Measurements from ENCODE around the gene DPM2. TPM values are rescaled to one million over a fixed set of nuclear protein-coding genes. Genes with fewer than 3 reads are reported as not detected.

DPM2 gene
- total RNA-seq, 1 donor from 2014 or later: 32.7 TPM

- H3K9ac ChIP-seq (ENCODE audit: low read length): no peak overlapping the region
- H3K4me3 ChIP-seq (ENCODE audit: insufficient read depth, low read depth, low read length): no peak overlapping the region
- no peak overlapping the region for H3K27ac ChIP-seq (ENCODE audit: low read depth, low read length)
- Mint-ChIP-seq H3K27ac (ENCODE audit: unreplicated experiment) (peak overlapping the region; percentile 66), H3K4me3 (ENCODE audit: unreplicated experiment) (peak overlapping the region; percentile 69), H3K27me3 (ENCODE audit: low read depth, unreplicated experiment) (peaks cover 2% of the 10 kb centered on the region), H3K4me1 (ENCODE audit: low read depth, unreplicated experiment) (peaks cover 43% of the 10 kb centered on the region), H3K9me3 (ENCODE audit: unreplicated experiment) (no peaks in the 10 kb centered on the region), H3K36me3 (ENCODE audit: low read depth, unreplicated experiment) (peaks cover 5% of the 10 kb centered on the region)
- no peak overlapping the region for H2AFZ ChIP-seq (ENCODE audit: low read depth, low read length)
- FAIRE-seq: no peak
- H3K9me3 ChIP-seq (ENCODE audit: insufficient read depth, low read depth, low read length): no peaks in the 10 kb centered on the region
- H3K27me3 ChIP-seq (ENCODE audit: insufficient read depth, low read length): no peaks in the 10 kb centered on the region
- no peak overlapping the region for H3K4me2 ChIP-seq (ENCODE audit: low read length)
- peaks cover 59% of the 10 kb centered on the region for H4K20me1 ChIP-seq (ENCODE audit: insufficient read depth, low read length)
- no peaks in the 10 kb centered on the region for H3K36me3 ChIP-seq (ENCODE audit: insufficient read depth, low read length)
- peaks cover 92% of the 10 kb centered on the region for H3K79me2 ChIP-seq (ENCODE audit: insufficient read depth, low read length)
- peaks cover 35% of the 10 kb centered on the region for H3K4me1 ChIP-seq (ENCODE audit: insufficient read depth, low read length)
- TF ChIP-seq EZH2 (IDR thresholded peaks at IDR 0.05; ENCODE audit: insufficient read depth, low read length): no peak
- no peak for TF ChIP-seq CTCF (IDR thresholded peaks at IDR 0.05; ENCODE audit: insufficient read depth, low read depth, low read length)
- no peak for DNase-seq (ENCODE audit: low read depth)
These were observed 33.0 kb upstream of the DPM2 start for GRCh38 chr9:127970401-127971313.

GRCh38 chr9:127968700-127969383 lies 31.2 kb upstream of the DPM2 start:
- Mint-ChIP-seq H3K4me3 (ENCODE audit: unreplicated experiment) (peak overlapping the region; percentile 50), H3K4me1 (ENCODE audit: low read depth, unreplicated experiment) (peaks cover 43% of the 10 kb centered on the region), H3K27ac (ENCODE audit: unreplicated experiment) (peak overlapping the region; percentile 55), H3K9me3 (ENCODE audit: unreplicated experiment) (peaks cover 2% of the 10 kb centered on the region), H3K36me3 (ENCODE audit: low read depth, unreplicated experiment) (peaks cover 4% of the 10 kb centered on the region), H3K27me3 (ENCODE audit: low read depth, unreplicated experiment) (peaks cover 2% of the 10 kb centered on the region)
- no peaks in the 10 kb centered on the region for H3K27me3 ChIP-seq (ENCODE audit: insufficient read depth, low read length)
- peak overlapping the region; percentile 69 for H3K27ac ChIP-seq (ENCODE audit: low read depth, low read length)
- H3K4me1 ChIP-seq (ENCODE audit: insufficient read depth, low read length): peaks cover 35% of the 10 kb centered on the region
- DNase-seq (ENCODE audit: low read depth) (peak; percentile 87), FAIRE-seq (peak; percentile 65)
- no peaks in the 10 kb centered on the region for H3K9me3 ChIP-seq (ENCODE audit: insufficient read depth, low read depth, low read length)
- peaks cover 41% of the 10 kb centered on the region for H4K20me1 ChIP-seq (ENCODE audit: insufficient read depth, low read length)
- no peaks in the 10 kb centered on the region for H3K36me3 ChIP-seq (ENCODE audit: insufficient read depth, low read length)
- peaks cover 84% of the 10 kb centered on the region for H3K79me2 ChIP-seq (ENCODE audit: insufficient read depth, low read length)
- H3K4me3 ChIP-seq (ENCODE audit: insufficient read depth, low read depth, low read length): no peak overlapping the region
- peak overlapping the region; percentile 12 for H2AFZ ChIP-seq (ENCODE audit: low read depth, low read length)
- TF ChIP-seq CTCF (IDR thresholded peaks at IDR 0.05; ENCODE audit: insufficient read depth, low read depth, low read length) (no peak), EZH2 (IDR thresholded peaks at IDR 0.05; ENCODE audit: insufficient read depth, low read length) (no peak)
- H3K9ac ChIP-seq (ENCODE audit: low read length): peak overlapping the region; percentile 9
- H3K4me2 ChIP-seq (ENCODE audit: low read length): peak overlapping the region; percentile 40
